NK-92 (cell line): ENCODE results near the gene NDUFA8.

Experiments
- DNase-seq: peaks from one replicate; lab custom pipeline; 2025; ENCODE audit not compliant: unreplicated experiment; lab: John Stamatoyannopoulos, UW

The NDUFA8 gene

GRCh38 chr9:122186301-122186700, 26.7 kb upstream of the NDUFA8 start:
- no peak for DNase-seq

DNA sequence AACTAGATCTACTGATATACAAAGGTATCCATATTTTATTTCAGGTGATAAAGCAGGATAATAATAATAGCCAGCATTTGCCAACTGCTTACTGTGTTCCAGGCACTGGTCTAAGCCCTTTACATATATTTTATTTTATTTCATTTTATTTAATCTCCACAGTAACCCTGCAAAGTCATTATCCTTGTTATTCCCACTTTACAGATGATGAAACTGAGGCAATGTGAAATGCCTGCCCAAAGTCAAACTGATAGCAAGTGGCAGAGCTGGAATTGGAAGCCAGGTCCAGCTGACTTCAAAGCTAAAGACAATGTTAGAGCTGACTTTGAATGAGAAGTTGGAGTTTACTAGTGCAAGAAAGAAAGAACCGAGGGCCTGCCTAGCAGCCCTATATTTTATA, 25.0 kb upstream of the NDUFA8 start:
- DNase-seq: no peak

DNA sequence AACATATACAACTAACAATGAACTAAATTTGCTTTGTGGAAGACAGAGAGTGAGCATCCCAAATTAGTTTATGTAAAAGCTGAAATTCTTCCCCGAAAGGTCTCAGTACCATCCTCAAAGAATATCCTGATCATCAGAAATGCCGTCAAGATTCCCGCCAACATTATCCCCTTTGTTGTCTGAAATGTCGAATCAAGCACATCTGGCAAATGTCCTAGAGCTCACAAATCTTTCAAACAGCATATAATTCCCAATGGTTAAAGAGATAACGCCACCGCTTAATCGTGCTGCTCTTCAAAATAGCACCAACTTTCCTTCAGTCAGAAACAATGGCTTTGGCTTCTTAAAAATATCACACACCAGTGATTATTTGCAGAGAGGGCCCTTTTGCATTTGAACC, 23.9 kb upstream of the NDUFA8 start:
- no peak for DNase-seq

DNA sequence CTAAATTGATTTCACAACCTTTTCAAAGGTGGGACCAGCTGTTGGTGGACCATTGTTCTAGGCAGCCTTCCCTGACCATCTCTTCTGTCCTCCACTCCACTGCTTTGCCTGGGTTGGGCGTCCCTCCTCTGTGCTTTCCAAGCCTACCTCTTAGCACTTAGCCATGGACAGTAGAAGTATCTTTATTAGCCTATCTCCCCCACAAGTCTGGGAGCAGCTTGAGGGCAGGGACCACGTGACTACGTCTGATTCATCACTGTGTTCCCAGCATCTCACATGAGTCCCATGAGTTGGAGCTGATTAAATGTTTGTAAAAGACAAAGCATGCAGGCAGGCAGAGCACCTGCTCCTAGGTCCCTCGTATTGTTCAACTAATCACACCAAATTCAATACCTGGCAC, 21.1 kb upstream of the NDUFA8 start:
- no peak for DNase-seq

DNA sequence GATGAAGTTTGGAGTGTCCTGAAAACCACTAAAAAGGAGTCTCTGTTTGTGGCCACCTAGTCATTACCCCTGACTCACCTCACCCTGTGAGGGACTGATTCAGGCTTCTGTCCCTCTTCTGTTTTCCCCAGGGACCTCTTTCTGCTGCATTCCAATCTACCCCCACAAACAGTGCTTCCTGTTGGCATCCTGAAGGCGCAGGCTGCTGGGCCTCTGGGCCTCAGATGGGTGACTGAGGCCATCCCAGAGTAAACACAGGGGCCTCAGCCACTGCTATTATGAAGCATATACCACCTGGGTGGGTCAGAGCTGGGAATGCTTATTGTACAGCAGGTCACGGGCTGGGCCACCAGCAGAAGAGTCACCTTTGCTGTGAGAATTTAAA, 20.1 kb upstream of the NDUFA8 start:
- no peak for DNase-seq

DNA sequence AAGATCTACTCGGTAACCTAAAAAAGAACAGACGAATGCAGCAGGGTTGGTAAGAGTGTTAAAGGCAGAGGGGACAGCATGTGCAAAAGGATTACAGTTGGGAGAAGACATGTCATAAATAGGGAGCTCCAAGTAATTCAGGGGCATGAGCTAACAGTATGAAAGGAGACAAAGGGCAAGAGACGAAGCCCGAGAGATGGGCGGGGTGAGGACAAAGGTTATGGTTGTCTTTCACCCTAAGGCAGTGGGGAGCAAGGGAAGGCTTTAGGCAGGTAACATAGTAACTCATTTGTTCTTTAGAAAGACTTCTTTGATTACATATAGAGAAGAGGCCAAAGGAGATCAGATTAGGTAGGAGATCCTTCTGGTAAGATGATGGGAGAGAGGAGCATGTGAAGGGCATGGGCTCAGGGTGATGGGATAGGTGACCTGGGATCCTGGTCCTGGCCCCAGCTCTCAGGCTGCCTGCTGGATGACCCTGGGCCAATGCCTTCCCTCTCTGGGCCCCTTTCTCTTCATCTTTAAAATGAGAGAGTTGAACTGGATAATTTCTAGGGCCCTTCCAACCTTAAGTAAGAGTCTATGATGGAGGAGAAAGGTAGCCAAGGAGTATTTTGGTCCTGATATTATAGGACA, 19.6 kb upstream of the NDUFA8 start:
- no peak for DNase-seq

- DNase-seq: no peak
These were observed 17.3 kb upstream of the NDUFA8 start for GRCh38 chr9:122176916-122177315.

DNA sequence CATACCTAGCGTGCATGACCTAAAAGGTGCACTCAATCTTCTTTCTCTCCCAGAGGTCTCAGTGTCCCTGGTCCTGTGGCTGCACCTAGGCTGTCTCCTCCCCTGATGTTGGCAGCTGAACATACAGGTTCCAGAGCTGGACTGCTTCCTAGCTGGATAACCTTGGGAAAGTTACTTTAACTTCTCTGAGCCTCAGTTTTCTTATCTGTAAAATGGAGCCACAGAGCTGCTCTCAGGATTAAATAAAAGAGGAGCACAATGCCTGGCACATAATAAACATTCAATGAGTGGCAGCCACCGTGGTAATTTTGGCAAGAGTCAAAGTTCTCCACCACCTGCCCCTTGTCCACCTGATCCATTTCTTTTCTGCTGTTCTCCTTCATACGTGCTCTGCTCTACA, 14.1 kb upstream of the NDUFA8 start:
- DNase-seq: no peak

DNA sequence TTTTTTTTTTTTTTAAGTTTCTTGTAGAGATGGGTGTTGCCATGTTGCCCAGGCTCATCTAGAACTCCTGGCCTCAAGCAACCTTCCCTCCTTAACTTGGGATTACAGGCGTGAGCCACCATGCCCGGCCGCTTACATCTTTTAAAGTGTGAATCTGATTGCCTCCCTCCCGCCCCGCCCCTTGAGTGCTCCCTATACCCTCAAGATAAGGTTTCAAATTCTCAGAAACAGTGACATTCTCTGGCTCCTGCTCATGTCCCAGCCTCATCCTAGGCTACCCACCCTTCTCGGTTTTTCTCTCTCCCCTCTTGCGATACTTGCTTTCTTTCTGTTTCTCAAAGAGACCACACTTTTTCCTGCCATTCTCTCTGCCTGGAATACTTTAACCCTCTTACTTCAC, 12.6 kb upstream of the NDUFA8 start:
- no peak for DNase-seq

DNA sequence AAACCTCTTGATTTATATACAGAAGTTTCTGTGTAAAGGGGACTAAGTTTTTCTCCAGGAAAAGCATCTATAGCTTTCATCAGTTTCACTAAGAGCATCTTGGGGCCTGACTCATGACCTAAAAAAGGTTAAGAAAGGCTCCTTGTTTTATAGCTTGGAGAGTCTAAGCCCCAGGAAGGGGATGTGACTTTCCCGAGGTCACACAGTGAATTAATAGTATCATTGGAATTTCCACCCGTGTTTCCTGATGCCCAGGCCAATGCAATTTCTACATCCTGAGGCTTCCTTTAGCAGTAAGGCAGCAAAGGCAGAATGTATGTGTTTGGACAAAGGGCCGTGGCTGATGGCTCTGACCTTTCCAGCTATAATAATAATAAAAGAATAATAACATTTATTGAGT, 8.8 kb upstream of the NDUFA8 start:
- no peak for DNase-seq

GRCh38 chr9:122164286-122164685, 4.7 kb upstream of the NDUFA8 start:
- DNase-seq: no peak

DNA sequence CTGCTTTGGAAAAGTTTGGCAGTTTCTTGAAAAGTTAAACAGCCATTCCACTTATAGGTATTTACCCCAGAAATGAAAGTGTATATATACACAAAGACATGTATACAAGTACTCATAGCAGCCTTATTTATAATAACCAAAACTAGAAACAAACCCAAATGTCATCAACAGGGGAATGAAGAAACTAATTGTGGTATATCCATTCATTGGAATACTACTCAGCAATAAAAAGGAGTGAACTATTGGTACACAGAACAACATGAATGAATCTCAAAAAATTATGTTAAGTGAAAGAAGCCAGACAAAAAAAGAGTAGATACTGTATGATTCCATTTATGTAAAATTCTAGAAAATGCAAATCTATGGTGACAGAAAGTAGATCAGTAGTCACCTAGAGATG, 2.8 kb upstream of the NDUFA8 start:
- no peak for DNase-seq

GRCh38 chr9:122159925-122160246, 307 bp upstream of the NDUFA8 start:
- DNase-seq: no peak

GRCh38 chr9:122158202-122158601, 1.4 kb downstream of the NDUFA8 start:
- DNase-seq: no peak

- DNase-seq: no peak
These were observed 3.8 kb downstream of the NDUFA8 start for GRCh38 chr9:122155796-122156195.

DNA sequence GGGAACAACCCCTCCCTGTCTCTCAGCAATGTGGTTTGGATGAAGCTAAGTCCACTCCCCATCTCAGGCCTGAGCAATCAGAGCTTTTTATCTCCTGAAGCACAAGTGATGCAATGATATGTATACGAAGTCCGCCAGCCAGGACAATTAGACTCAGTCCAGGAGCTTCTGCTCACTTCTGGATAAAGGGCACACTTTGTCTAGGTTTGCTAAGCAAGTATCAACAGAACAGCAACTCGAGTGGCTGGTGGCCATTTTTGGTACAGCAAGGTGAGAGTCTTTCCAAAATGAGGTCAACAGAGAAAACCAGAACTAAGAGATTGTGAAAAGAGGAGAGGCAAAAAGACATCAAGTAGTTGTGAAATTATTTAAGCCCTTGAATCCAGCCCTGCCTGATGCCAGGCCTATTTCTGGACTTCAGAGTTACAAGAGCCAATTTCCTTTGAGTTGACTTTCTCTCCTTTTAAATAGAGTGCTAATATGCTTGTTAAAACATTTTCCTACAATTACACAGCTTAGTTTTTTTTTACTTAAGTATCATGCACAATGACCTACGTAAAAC, 8.2 kb downstream of the NDUFA8 start:
- DNase-seq: no peak

DNA sequence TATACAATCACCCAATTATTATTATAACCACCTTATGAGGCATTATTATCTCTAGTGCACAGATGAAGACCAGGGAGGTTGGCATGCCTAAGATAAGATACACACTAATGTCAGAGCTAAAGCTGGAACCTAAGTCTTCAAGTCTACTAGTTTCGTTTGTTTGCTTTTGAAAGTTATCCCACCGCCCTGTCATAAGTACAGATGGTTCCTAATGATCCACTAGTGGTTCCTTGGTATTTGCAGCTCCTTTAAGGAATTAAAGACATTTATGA, 14.1 kb downstream of the NDUFA8 start:
- no peak for DNase-seq

GRCh38 chr9:122144836-122145591, 14.6 kb downstream of the NDUFA8 start:
- no peak for DNase-seq

GRCh38 chr9:122143876-122144405, 15.6 kb downstream of the NDUFA8 start:
- no peak for DNase-seq

- DNase-seq: no peak
These were observed 16.3 kb downstream of the NDUFA8 start for GRCh38 chr9:122143296-122143695.

DNA sequence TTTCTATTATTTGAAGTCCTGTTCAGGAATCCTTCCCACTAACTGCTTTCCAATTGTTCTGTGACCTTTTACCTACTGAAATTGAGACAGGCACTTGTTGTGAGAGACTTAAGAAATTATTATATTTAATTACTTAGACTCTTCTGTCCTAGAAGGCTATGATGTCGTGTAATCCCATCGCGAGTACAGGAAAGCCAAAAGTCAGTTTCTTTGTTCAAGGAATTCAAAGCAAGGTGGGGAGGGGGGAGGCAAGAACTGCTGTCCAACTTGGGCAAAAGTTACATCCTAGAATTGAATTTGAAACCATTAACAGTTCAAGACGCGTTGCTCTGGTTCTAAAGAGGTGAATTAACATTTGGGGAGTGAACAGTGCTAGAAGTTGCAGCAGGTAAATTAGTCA, 17.9 kb downstream of the NDUFA8 start:
- DNase-seq: no peak

GRCh38 chr9:122140368-122141193, 19.0 kb downstream of the NDUFA8 start:
- DNase-seq: no peak
